ENCODE results near the gene ANKRD9. TPM values are rescaled to one million over a fixed set of nuclear protein-coding genes. Genes with fewer than 3 reads are reported as not detected.

Gene ANKRD9
- total and polyA plus RNA-seq, 2 of the 13 experiments (the other 11 are each of a cell fraction or from before 2014, with no cell fraction given) = 10.0 to 15.0 TPM

GRCh38 chr14:102510616-102511520 lies 1.3 kb upstream of the ANKRD9 start (continued):
- TF ChIP-seq, protein P1, sequence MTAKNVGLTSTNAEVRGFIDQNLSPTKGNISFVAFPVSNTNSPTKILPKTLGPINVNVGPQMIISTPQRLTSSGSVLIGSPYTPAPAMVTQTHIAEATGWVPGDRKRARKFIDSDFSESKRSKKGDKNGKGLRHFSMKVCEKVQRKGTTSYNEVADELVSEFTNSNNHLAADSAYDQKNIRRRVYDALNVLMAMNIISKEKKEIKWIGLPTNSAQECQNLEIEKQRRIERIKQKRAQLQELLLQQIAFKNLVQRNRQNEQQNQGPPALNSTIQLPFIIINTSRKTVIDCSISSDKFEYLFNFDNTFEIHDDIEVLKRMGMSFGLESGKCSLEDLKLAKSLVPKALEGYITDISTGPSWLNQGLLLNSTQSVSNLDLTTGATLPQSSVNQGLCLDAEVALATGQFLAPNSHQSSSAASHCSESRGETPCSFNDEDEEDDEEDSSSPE (CRISPR knock-in tag; IDR thresholded peaks at IDR 0.05) = no peak
- TF ChIP-seq ARID2 (CRISPR knock-in tag; IDR thresholded peaks at IDR 0.05; ENCODE audit: borderline replicate concordance) = no peak
- TF ChIP-seq MBNL3 (CRISPR knock-in tag; conservative IDR thresholded peaks at IDR 0.05) = no peak
- TF ChIP-seq ZNF878 (CRISPR knock-in tag; IDR thresholded peaks at IDR 0.05) = no peak
- TF ChIP-seq KLF15 (CRISPR knock-in tag; IDR thresholded peaks at IDR 0.05; ENCODE audit: borderline replicate concordance) = 0 out of 2 replicates have a peak, but pooled peaks have one; percentile 27
- TF ChIP-seq PHF8 (CRISPR knock-in tag; IDR thresholded peaks at IDR 0.05) = 0 out of 2 replicates have a peak, but pooled peaks have one; percentile 14
- TF ChIP-seq, protein P2, sequence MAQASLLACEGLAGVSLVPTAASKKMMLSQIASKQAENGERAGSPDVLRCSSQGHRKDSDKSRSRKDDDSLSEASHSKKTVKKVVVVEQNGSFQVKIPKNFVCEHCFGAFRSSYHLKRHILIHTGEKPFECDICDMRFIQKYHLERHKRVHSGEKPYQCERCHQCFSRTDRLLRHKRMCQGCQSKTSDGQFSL (CRISPR knock-in tag; IDR thresholded peaks at IDR 0.05) = 0 out of 2 replicates have a peak, but pooled peaks have one; percentile 7
- peak; percentile 15; the same call in 1 of the 2 replicates for TF ChIP-seq HES4 (CRISPR knock-in tag; IDR thresholded peaks at IDR 0.05; ENCODE audit: borderline replicate concordance)
- TF ChIP-seq ZNF136 (CRISPR knock-in tag; IDR thresholded peaks at IDR 0.05; ENCODE audit: low read depth) = no peak
- peak; percentile 14; the same call in 1 of the 2 replicates for TF ChIP-seq ZNF614 (CRISPR knock-in tag; IDR thresholded peaks at IDR 0.05; ENCODE audit: borderline replicate concordance)
- no peak for TF ChIP-seq SYNCRIP (IDR thresholded peaks at IDR 0.05; ENCODE audit: insufficient read depth, low read depth, low read length)
- TF ChIP-seq TAF1 (CRISPR knock-in tag; IDR thresholded peaks at IDR 0.05) = peak; percentile 61; the same call in 1 of the 2 replicates
- no peak for TF ChIP-seq ZNF432 (CRISPR knock-in tag; IDR thresholded peaks at IDR 0.05; ENCODE audit: borderline replicate concordance)
- TF ChIP-seq SMAD3 (CRISPR knock-in tag; IDR thresholded peaks at IDR 0.05) = no peak
- no peak for TF ChIP-seq PTBP1 (IDR thresholded peaks at IDR 0.05; ENCODE audit: low read depth, low read length, poor library complexity, severe bottlenecking)
- no peak for TF ChIP-seq THAP11 (CRISPR knock-in tag; IDR thresholded peaks at IDR 0.05)
- TF ChIP-seq ZFX (CRISPR knock-in tag; IDR thresholded peaks at IDR 0.05; ENCODE audit: low read depth) = peak; percentile 83
- no peak for TF ChIP-seq EP300 (IDR thresholded peaks at IDR 0.05; ENCODE audit: low read depth in 2 of 2, low read length in 2 of 2)
- TF ChIP-seq EP300 (CRISPR knock-in tag; IDR thresholded peaks at IDR 0.05; ENCODE audit: borderline replicate concordance) = no peak; the same call in 1 of the 2 replicates
- TF ChIP-seq, protein P3, sequence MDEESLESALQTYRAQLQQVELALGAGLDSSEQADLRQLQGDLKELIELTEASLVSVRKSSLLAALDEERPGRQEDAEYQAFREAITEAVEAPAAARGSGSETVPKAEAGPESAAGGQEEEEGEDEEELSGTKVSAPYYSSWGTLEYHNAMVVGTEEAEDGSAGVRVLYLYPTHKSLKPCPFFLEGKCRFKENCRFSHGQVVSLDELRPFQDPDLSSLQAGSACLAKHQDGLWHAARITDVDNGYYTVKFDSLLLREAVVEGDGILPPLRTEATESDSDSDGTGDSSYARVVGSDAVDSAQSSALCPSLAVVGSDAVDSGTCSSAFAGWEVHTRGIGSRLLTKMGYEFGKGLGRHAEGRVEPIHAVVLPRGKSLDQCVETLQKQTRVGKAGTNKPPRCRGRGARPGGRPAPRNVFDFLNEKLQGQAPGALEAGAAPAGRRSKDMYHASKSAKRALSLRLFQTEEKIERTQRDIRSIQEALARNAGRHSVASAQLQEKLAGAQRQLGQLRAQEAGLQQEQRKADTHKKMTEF (CRISPR knock-in tag; IDR thresholded peaks at IDR 0.05) = no peak
- TF ChIP-seq YEATS2 (CRISPR knock-in tag; IDR thresholded peaks at IDR 0.05; ENCODE audit: borderline replicate concordance) = peak; percentile 25; the same call in 1 of the 2 replicates
- TF ChIP-seq, protein P4, sequence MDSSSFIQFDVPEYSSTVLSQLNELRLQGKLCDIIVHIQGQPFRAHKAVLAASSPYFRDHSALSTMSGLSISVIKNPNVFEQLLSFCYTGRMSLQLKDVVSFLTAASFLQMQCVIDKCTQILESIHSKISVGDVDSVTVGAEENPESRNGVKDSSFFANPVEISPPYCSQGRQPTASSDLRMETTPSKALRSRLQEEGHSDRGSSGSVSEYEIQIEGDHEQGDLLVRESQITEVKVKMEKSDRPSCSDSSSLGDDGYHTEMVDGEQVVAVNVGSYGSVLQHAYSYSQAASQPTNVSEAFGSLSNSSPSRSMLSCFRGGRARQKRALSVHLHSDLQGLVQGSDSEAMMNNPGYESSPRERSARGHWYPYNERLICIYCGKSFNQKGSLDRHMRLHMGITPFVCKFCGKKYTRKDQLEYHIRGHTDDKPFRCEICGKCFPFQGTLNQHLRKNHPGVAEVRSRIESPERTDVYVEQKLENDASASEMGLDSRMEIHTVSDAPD (CRISPR knock-in tag; IDR thresholded peaks at IDR 0.05) = 0 out of 2 replicates have a peak, but pooled peaks have one; percentile 48
- no peak for TF ChIP-seq CHD2 (IDR thresholded peaks at IDR 0.05; ENCODE audit: low read depth, low read length)
- TF ChIP-seq ZSCAN12 (CRISPR knock-in tag; IDR thresholded peaks at IDR 0.05) = no peak
